K562 (cell line): ENCODE results near the gene TGM3. TPM values are rescaled to one million over a fixed set of nuclear protein-coding genes. Genes with fewer than 3 reads are reported as not detected.

Source experiments
- ATAC-seq: fragments of 200-7000 bp; cut with Tn5 transposase; 3 replicates; pipeline ENCODE4 v1.9.1; 2020; ENCODE audit warnings: moderate library complexity
- BruUV-seq: library from RNA; stranded (reverse); fragments of 400-500 nt; replicated peaks from 2 replicates; lab custom pipeline; 2021; lab: Mats Ljungman, UMichigan
- CTCF ChIA-PET: fragments of 300-600 bp; formaldehyde crosslinking; extraction: SDS; loops from one replicate; lab custom pipeline; 2021; ENCODE audit warnings: low intra/inter-chr PET ratio; lab: Yijun Ruan, JAX
- POLR2A ChIA-PET: fragments of 300-600, 350-650 bp; sonication (Branson Sonifier 250); formaldehyde crosslinking; extraction: SDS; loops from one replicate; lab custom pipeline; 2021; ENCODE audit warnings: antibody characterized with exemption, inconsistent platforms; lab: Yijun Ruan, JAX
- DNase-seq, 4 experiments: peaks; one replicate each; pipeline versions ENCODE4 v3.0.0 to v3.0.0-alpha.2; 2011 to 2018; ENCODE audit warnings: low spot score in 3 of 4, mixed read lengths in 3 of 4; ENCODE audit errors: extremely low read depth in 1 of 4
- FAIRE-seq: peaks from 2 replicates; lab custom pipeline; 2011; peaks lifted over from hg19 to GRCh38; lab: Jason Lieb, UNC
- H2AFZ ChIP-seq: 2 replicates; pipeline ENCODE4 v1.6.0; 2011; ENCODE audit warnings: low read depth, low read length, control low read depth, inconsistent platforms
- H3K27ac ChIP-seq: fragments of 200-600 bp; 3 replicates; pipeline ENCODE4 v1.8.0; 2011; ENCODE audit warnings: low read depth, mild to moderate bottlenecking, control low read depth, inconsistent platforms, low read length, moderate library complexity, mixed read lengths; ENCODE audit errors: extremely low read depth
- H3K27me3 ChIP-seq, 2 experiments: fragments of 300-600 bp in 1 of 2; 2 replicates in 1 of 2; 3 replicates in 1 of 2; pipeline versions ENCODE4 v1.6.0 to v1.8.0; 2011; ENCODE audit warnings: inconsistent platforms in 2 of 2, low read length in 2 of 2, mild to moderate bottlenecking in 1 of 2, mixed read lengths in 1 of 2, moderate library complexity in 1 of 2; ENCODE audit not compliant: control insufficient read depth in 2 of 2, insufficient read depth in 2 of 2
- H3K36me3 ChIP-seq: fragments of 300-600 bp; 3 replicates; pipeline ENCODE4 v1.8.0; 2011; ENCODE audit warnings: mild to moderate bottlenecking, low read length, inconsistent platforms; ENCODE audit not compliant: control insufficient read depth, insufficient read depth
- H3K4me1 ChIP-seq, 2 experiments: fragments of 200-600 bp in 1 of 2; replicated peaks in 1 of 2; 2 replicates in 1 of 2; 3 replicates in 1 of 2; pipeline versions ENCODE4 v1.5.1 to v1.8.0; 2011; ENCODE audit warnings: inconsistent platforms in 2 of 2, low read length in 2 of 2, mild to moderate bottlenecking in 1 of 2, mixed read lengths in 1 of 2, moderate library complexity in 1 of 2; ENCODE audit not compliant: control insufficient read depth in 2 of 2, insufficient read depth in 2 of 2
- H3K4me2 ChIP-seq: 2 replicates; pipeline ENCODE4 v1.6.1; 2011; ENCODE audit warnings: low read length, control low read depth, inconsistent platforms, mixed read lengths; ENCODE audit not compliant: insufficient read depth
- H3K4me3 ChIP-seq: fragments of 200-600 bp; sonication (generic), shearing (Covaris generic); 2 replicates; pipeline ENCODE4 v1.5.1; 2016; ENCODE audit warnings: control low read depth, inconsistent platforms
- H3K79me2 ChIP-seq: fragments of 200-600 bp; 3 replicates; pipeline ENCODE4 v1.8.0; 2011; ENCODE audit warnings: low read length, inconsistent platforms; ENCODE audit not compliant: control insufficient read depth, insufficient read depth
- H3K9ac ChIP-seq, 2 experiments: 2 replicates each; pipeline versions ENCODE4 v1.6.0 to v1.6.1; 2011; ENCODE audit warnings: low read depth in 2 of 2, low read length in 2 of 2, control low read depth in 1 of 2, inconsistent platforms in 1 of 2, mild to moderate bottlenecking in 1 of 2, mixed read lengths in 1 of 2; ENCODE audit not compliant: insufficient read depth in 1 of 2
- H3K9me1 ChIP-seq: one replicate; pipeline ENCODE4 v1.6.0; 2011; ENCODE audit warnings: inconsistent platforms, mild to moderate bottlenecking, low read length, moderate library complexity; ENCODE audit not compliant: control insufficient read depth, insufficient read depth
- H3K9me3 ChIP-seq: replicated peaks from 2 replicates; pipeline ENCODE4 v1.5.1; 2011; ENCODE audit warnings: low read depth, low read length, inconsistent platforms; ENCODE audit not compliant: control insufficient read depth, insufficient read depth
- H4K20me1 ChIP-seq: replicated peaks from 2 replicates; pipeline ENCODE4 v1.6.1; 2011; ENCODE audit warnings: low read length, inconsistent platforms, mixed read lengths; ENCODE audit not compliant: control insufficient read depth, insufficient read depth
- ARID3B ChIP-seq: fragments of 250-450 bp; sonication (Bioruptor Pico); IDR thresholded peaks from 2 replicates; pipeline ENCODE4 v1.4.0; 2020; ENCODE audit warnings: borderline replicate concordance
- CAMTA2 ChIP-seq: fragments of 250-450 bp; sonication (Bioruptor Pico); conservative IDR thresholded peaks from 2 replicates; pipeline ENCODE4 v1.5.1; 2022
- EP300 ChIP-seq: IDR thresholded peaks from 2 replicates; pipeline ENCODE4 v1.6.1; 2012; ENCODE audit warnings: low read length, improper control_type of control experiment
- KDM1A ChIP-seq, 2 experiments: fragments of 450-650 bp; IDR thresholded peaks; 2 replicates each; pipeline ENCODE4 v1.6.1; 2016; ENCODE audit warnings: mild to moderate bottlenecking in 2 of 2
- MEF2A ChIP-seq: IDR thresholded peaks from 2 replicates; pipeline ENCODE4 v1.6.1; 2011; ENCODE audit warnings: low read depth, mild to moderate bottlenecking, low read length, moderate library complexity; ENCODE audit not compliant: control insufficient read depth
- PRDM10 ChIP-seq: fragments of 450-650 bp; IDR thresholded peaks from 2 replicates; pipeline ENCODE4 v1.6.1; 2018; ENCODE audit not compliant: partially characterized antibody
- PYGO2 ChIP-seq: fragments of 450-650 bp; IDR thresholded peaks from 2 replicates; pipeline ENCODE4 v1.6.1; 2016; ENCODE audit warnings: mild to moderate bottlenecking, missing genetic modification characterization, moderate library complexity, missing compliant biosample characterization
- THAP12 ChIP-seq: fragments of 250-450 bp; sonication (Bioruptor Pico); IDR thresholded peaks from 2 replicates; pipeline ENCODE4 v1.9.0; 2021; ENCODE audit warnings: mild to moderate bottlenecking, inconsistent platforms
- ZBTB43 ChIP-seq: sonication (generic); formaldehyde crosslinking; IDR thresholded peaks from 2 replicates; pipeline ENCODE4 v1.8.0; 2023; ENCODE audit warnings: mild to moderate bottlenecking, missing genetic modification reagents
- ZC3H8 ChIP-seq: fragments of 450-650 bp; IDR thresholded peaks from 2 replicates; pipeline ENCODE4 v1.6.1; 2017
- WGBS: fragments of 100-300 bp; shearing (Covaris generic); methylation state at CpG from one replicate; pipeline ENCODE4 v1.1.6; 2016; ENCODE audit warnings: low coverage, mixed read lengths; ENCODE audit not compliant: insufficient coverage; ENCODE audit errors: missing lambda C conversion rate; 5-methylcytosine and 5-hydroxymethylcytosine counted together
- in situ Hi-C: fragments of 300-500 bp; cut with MboI; formaldehyde crosslinking; loops from 4 replicates; pipeline ENCODE4 v1.15.0; 2018; ENCODE audit warnings: inconsistent platforms, mixed read lengths
- intact Hi-C: fragments of 100-400 bp; cut with micrococcal nuclease; formaldehyde crosslinking; loops from 2 replicates; pipeline ENCODE4 v1.14.2; 2022
- polyA plus RNA-seq, 8 experiments: library from polyadenylated mRNA; depleted of rRNA in 4 of 8; stranded (reverse) in 5 of 8; unstranded in 3 of 8; fragments of >200 nt; fragmentation: Nextera tagmentation in 2 of 8; fragmentation: Illumina TruSeq in 1 of 8; extraction: Ambion mirVana in 2 of 8; extraction: Trizol in 1 of 8; gene quantifications; 2 replicates each; pipeline versions ENCODE4 v1.2.1 to v1.2.3, GENCODE V29; 2011 to 2014; ENCODE audit warnings: inconsistent platforms in 1 of 8, missing spikeins in 1 of 8
- total RNA-seq, 7 experiments: library from RNA; depleted of rRNA in 6 of 7; stranded (reverse); fragments of >200 nt in 6 of 7; fragmentation: Illumina TruSeq in 2 of 7; extraction: Trizol in 2 of 7; gene quantifications; 2 replicates each; pipeline versions ENCODE4 v1.2.1 to v1.2.3, GENCODE V29; 2011 to 2021; ENCODE audit warnings: low replicate concordance in 1 of 7

The TGM3 gene
- total and polyA plus RNA-seq, 9 of the 15 experiments (the other 6 are each of a cell fraction or from before 2014, with no cell fraction given), result not detected

GRCh38 chr20:2320813-2321658 lies 25.2 kb downstream of the TGM3 start:
- intact Hi-C loops (no loop called here), in situ Hi-C loops (no loop called here)
- no peaks in the 10 kb centered on the region for H3K9me3 ChIP-seq
- H3K4me3 ChIP-seq, result no peak overlapping the region
- whole genome bisulfite sequencing, result 21% methylated on average over 5 of the region's 6 CpGs
- H4K20me1 ChIP-seq, result no peaks in the 10 kb centered on the region
- H3K4me2 ChIP-seq, result no peak overlapping the region
- no peak for DNase-seq
- ChIA-PET POLR2A (interaction anchor here (0.6 to 1.0 kb wide), 2 partner anchors 17 to 65 kb away, joined by 3 to 4 read pairs; no protein-coding TSS in a partner anchor), CTCF (no interaction called here)
- no peaks in the 10 kb centered on the region for H3K36me3 ChIP-seq
- H3K9ac ChIP-seq, result no peak overlapping the region
- peaks cover 2% of the 10 kb centered on the region for H3K9me1 ChIP-seq
- H3K79me2 ChIP-seq, result no peaks in the 10 kb centered on the region
- peaks cover 8 to 9% of the 10 kb centered on the region in 2 experiments; a peak in 3 of 5 replicates for H3K4me1 ChIP-seq
- FAIRE-seq, result no peak
- no TSS peak for BruUV-seq
- no peak overlapping the region for H3K27ac ChIP-seq
- H2AFZ ChIP-seq, result no peak overlapping the region
- H3K27me3 ChIP-seq, result peaks cover 0 to 15% of the 10 kb centered on the region in 2 experiments; a peak in 2 of 5 replicates
- ATAC-seq, result no peak
- TF ChIP-seq EP300, result no peak
- no peak for TF ChIP-seq CAMTA2 (CRISPR knock-in tag)
- TF ChIP-seq KDM1A (IDR thresholded peaks at IDR 0.05), result no peak
- no peak for TF ChIP-seq ZC3H8
- TF ChIP-seq ARID3B (CRISPR knock-in tag), result no peak
- no peak for TF ChIP-seq ZBTB43 (CRISPR knock-in tag)
- TF ChIP-seq PRDM10, result no peak
- no peak for TF ChIP-seq PYGO2 (tag)
- TF ChIP-seq MEF2A, result no peak
- no peak for TF ChIP-seq THAP12 (CRISPR knock-in tag)
